Panc1 (cell line): ENCODE data around the gene GRIK1. TPM values are rescaled to one million over a fixed set of nuclear protein-coding genes. Genes with fewer than 3 reads are reported as not detected.

ENCODE experiments used
- ATAC-seq: fragments of 200-7000 bp; cut with Tn5 transposase; 2 replicates; pipeline ENCODE4 v1.9.1; 2020; ENCODE audit warnings: mild to moderate bottlenecking, moderate library complexity
- BruUV-seq: library from RNA; stranded (reverse); fragments of 400-500 nt; replicated peaks from 2 replicates; lab custom pipeline; 2021; lab: Mats Ljungman, UMichigan
- CTCF ChIA-PET: fragments of 300-600 bp; sonication (Branson Sonifier 250); formaldehyde crosslinking; loops from one replicate; lab custom pipeline; 2022; ENCODE audit warnings: antibody characterized with exemption; lab: Charles Lee
- POLR2A ChIA-PET: fragments of 300-600 bp; sonication (Branson Sonifier 250); formaldehyde crosslinking; loops from one replicate; lab custom pipeline; 2022; ENCODE audit warnings: antibody characterized with exemption; lab: Charles Lee
- DNase-seq: peaks from one replicate; pipeline ENCODE4 v3.0.0-alpha.2; 2010; ENCODE audit warnings: low read depth, low spot score
- H3K27ac ChIP-seq: 2 replicates; pipeline ENCODE4 v1.5.1; 2011; ENCODE audit warnings: mild to moderate bottlenecking, low read length, inconsistent platforms
- H3K27me3 ChIP-seq: fragments of 200-500 bp; sonication (Bioruptor generic); 2 replicates; pipeline ENCODE4 v1.6.0; 2014; ENCODE audit warnings: low read length, inconsistent platforms; ENCODE audit not compliant: control insufficient read depth, insufficient read depth
- H3K36me3 ChIP-seq: fragments of 200-500 bp; sonication (Bioruptor generic); 2 replicates; pipeline ENCODE4 v1.5.1; 2014; ENCODE audit warnings: inconsistent platforms, mild to moderate bottlenecking, low read length, moderate library complexity; ENCODE audit not compliant: control insufficient read depth, insufficient read depth
- H3K4me1 ChIP-seq: 2 replicates; pipeline ENCODE4 v1.5.1; 2011; ENCODE audit warnings: inconsistent platforms, mild to moderate bottlenecking, low read length, moderate library complexity; ENCODE audit not compliant: control insufficient read depth, insufficient read depth
- H3K4me3 ChIP-seq, 2 experiments: 2 replicates each; pipeline ENCODE4 v1.5.1; 2011 to 2012; ENCODE audit warnings: low read depth in 2 of 2, low read length in 2 of 2, mild to moderate bottlenecking in 2 of 2, inconsistent platforms in 1 of 2, moderate library complexity in 1 of 2
- H3K9me3 ChIP-seq: fragments of 200-500 bp; sonication (Bioruptor generic); 2 replicates; pipeline ENCODE4 v1.5.1; 2014; ENCODE audit warnings: low read depth, mild to moderate bottlenecking, inconsistent platforms, low read length, moderate library complexity; ENCODE audit not compliant: control insufficient read depth, insufficient read depth
- POLR2AphosphoS5 ChIP-seq: IDR thresholded peaks from 2 replicates; pipeline ENCODE4 v1.6.1; 2012; ENCODE audit warnings: mild to moderate bottlenecking, low read depth, low read length, moderate library complexity
- SIN3A ChIP-seq: IDR thresholded peaks from 2 replicates; pipeline ENCODE4 v1.6.1; 2012; ENCODE audit warnings: low read depth, mild to moderate bottlenecking, low read length, moderate library complexity, borderline replicate concordance; ENCODE audit not compliant: insufficient read depth
- TCF7L2 ChIP-seq: IDR thresholded peaks from 2 replicates; pipeline ENCODE4 v1.6.1; 2011; ENCODE audit warnings: mild to moderate bottlenecking, low read depth, low read length, inconsistent platforms
- in situ Hi-C: cut with HindIII; loops from 2 replicates; pipeline ENCODE4 v1.10.0; 2016; ENCODE audit warnings: low sequenced_read_pairs, low pct_unique_long_range_greater_than_20kb
- intact Hi-C: fragments of 100-400 bp; cut with micrococcal nuclease; formaldehyde crosslinking; loops from one replicate; pipeline ENCODE4 v1.10.0; 2022; ENCODE audit not compliant: unreplicated experiment
- total RNA-seq: library from RNA; stranded (reverse); gene quantifications from one replicate; pipeline ENCODE4 v1.2.1, GENCODE V29; 2021; ENCODE audit not compliant: unreplicated experiment
- TF ChIP-seq, protein P1 (sequence below): fragments of 450-650 bp; IDR thresholded peaks from 2 replicates; pipeline ENCODE4 v1.5.1; 2017; ENCODE audit warnings: mild to moderate bottlenecking
- TF ChIP-seq, protein P2 (sequence below), 2 experiments: IDR thresholded peaks; 2 replicates each; pipeline ENCODE4 v1.6.1; 2011 to 2012; ENCODE audit warnings: low read depth in 2 of 2, control low read depth in 1 of 2, low read length in 1 of 2, mild to moderate bottlenecking in 1 of 2, moderate library complexity in 1 of 2; ENCODE audit not compliant: insufficient read depth in 1 of 2

Gene GRIK1
- total RNA-seq, 1 experiment from 2014 or later: not detected

DNA sequence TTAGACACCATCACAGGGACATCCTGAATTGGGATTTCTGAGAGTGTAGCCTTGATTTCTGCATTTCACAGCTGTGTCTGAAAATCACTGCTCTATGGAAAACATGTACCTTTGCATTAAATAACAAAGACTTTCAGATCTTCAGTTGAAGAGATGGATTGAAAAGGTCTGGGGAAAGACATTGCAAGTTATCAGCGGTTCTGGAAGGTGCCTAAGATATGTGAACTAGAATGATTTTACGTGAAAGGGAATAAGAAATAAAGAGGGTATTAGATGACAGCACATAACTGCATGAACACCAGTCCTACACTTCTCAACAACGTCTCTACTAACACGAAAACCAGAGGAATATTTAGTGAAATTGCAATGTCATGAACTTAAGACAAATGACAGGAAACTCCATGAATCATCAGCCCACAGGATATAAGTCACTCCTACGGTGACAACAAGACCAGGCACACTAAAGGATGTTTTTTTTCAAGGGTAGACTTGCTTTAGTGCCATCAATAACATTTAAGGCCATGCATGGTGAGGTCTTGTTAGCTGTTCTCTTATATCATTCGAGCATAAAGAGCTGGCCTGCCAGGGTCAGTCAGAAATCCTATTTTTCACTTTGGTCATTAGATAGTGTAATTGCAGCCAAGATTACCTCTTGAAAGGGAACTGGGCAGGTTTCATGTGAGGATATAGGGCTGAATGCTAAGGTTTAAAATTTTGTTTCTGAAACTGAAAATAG lies 283.1 kb downstream of the GRIK1 start:
- TF ChIP-seq SIN3A: no peak
- BruUV-seq: no TSS peak
- in situ Hi-C loops: no loop called here
- CTCF ChIA-PET: no interaction called here
- Histone ChIP-seq H3K36me3 (no peaks in the 10 kb centered on the region), H3K4me1 (no peaks in the 10 kb centered on the region), H3K27ac (no peak overlapping the region), H3K9me3 (no peaks in the 10 kb centered on the region), H3K4me3 (no peak overlapping the region), H3K27me3 (no peaks in the 10 kb centered on the region)
- POLR2A ChIA-PET: no interaction called here
- DNase-seq: peak; percentile 36
- no peak for ATAC-seq
- intact Hi-C loops: no loop called here

DNA sequence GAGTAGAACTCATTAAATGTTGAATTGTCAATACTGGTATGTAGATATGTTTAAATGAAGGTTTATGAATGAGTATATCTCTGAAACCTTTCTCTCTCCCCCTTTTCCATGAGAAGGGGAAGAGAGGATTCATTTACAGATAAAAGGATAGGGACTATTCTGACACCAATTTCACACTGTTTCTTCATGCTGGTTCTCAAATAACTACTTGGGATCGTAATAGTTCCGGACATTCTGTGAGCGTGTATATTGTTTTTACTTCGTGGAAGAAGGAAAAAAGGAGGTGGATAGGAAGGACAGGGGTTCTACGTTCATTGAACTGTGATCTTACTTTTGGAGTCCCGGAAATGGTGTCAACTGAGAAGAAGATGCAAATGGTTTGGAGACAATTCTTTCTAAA lies 284.2 kb downstream of the GRIK1 start:
- no peak for ATAC-seq
- BruUV-seq: no TSS peak
- Histone ChIP-seq H3K4me3 (no peak overlapping the region), H3K27me3 (no peaks in the 10 kb centered on the region), H3K9me3 (no peaks in the 10 kb centered on the region), H3K4me1 (no peaks in the 10 kb centered on the region), H3K27ac (no peak overlapping the region), H3K36me3 (no peaks in the 10 kb centered on the region)
- CTCF ChIA-PET: no interaction called here
- POLR2A ChIA-PET: no interaction called here
- DNase-seq: no peak
- intact Hi-C loops: no loop called here
- in situ Hi-C loops: no loop called here
- TF ChIP-seq SIN3A: no peak
- TF ChIP-seq, protein P1, sequence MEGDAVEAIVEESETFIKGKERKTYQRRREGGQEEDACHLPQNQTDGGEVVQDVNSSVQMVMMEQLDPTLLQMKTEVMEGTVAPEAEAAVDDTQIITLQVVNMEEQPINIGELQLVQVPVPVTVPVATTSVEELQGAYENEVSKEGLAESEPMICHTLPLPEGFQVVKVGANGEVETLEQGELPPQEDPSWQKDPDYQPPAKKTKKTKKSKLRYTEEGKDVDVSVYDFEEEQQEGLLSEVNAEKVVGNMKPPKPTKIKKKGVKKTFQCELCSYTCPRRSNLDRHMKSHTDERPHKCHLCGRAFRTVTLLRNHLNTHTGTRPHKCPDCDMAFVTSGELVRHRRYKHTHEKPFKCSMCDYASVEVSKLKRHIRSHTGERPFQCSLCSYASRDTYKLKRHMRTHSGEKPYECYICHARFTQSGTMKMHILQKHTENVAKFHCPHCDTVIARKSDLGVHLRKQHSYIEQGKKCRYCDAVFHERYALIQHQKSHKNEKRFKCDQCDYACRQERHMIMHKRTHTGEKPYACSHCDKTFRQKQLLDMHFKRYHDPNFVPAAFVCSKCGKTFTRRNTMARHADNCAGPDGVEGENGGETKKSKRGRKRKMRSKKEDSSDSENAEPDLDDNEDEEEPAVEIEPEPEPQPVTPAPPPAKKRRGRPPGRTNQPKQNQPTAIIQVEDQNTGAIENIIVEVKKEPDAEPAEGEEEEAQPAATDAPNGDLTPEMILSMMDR: no peak
- TF ChIP-seq POLR2AphosphoS5: no peak
- TF ChIP-seq, protein P2, sequence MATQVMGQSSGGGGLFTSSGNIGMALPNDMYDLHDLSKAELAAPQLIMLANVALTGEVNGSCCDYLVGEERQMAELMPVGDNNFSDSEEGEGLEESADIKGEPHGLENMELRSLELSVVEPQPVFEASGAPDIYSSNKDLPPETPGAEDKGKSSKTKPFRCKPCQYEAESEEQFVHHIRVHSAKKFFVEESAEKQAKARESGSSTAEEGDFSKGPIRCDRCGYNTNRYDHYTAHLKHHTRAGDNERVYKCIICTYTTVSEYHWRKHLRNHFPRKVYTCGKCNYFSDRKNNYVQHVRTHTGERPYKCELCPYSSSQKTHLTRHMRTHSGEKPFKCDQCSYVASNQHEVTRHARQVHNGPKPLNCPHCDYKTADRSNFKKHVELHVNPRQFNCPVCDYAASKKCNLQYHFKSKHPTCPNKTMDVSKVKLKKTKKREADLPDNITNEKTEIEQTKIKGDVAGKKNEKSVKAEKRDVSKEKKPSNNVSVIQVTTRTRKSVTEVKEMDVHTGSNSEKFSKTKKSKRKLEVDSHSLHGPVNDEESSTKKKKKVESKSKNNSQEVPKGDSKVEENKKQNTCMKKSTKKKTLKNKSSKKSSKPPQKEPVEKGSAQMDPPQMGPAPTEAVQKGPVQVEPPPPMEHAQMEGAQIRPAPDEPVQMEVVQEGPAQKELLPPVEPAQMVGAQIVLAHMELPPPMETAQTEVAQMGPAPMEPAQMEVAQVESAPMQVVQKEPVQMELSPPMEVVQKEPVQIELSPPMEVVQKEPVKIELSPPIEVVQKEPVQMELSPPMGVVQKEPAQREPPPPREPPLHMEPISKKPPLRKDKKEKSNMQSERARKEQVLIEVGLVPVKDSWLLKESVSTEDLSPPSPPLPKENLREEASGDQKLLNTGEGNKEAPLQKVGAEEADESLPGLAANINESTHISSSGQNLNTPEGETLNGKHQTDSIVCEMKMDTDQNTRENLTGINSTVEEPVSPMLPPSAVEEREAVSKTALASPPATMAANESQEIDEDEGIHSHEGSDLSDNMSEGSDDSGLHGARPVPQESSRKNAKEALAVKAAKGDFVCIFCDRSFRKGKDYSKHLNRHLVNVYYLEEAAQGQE (IDR thresholded peaks at IDR 0.05; ENCODE audit: insufficient read depth in 1 of 2, low read depth in 2 of 2, low read length in 1 of 2): no peak
- TF ChIP-seq TCF7L2: no peak

DNA sequence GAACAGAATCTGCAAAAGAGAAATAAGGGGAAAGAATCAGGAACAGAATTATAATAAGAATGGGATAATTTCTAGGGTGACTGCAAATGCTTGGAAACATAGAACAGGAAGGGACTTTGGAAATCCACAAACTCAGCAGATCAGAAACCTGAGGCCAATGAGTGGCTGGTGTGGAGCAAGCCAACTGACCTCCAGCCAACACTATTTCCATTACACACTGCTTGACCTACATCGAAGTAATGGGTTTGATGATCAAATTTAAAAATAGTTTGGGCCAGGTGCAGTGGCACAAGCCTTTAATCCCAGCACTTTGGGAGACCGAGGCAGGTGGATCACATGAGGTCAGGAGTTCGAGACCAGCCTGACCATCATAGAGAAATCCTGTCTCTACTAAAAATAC lies 284.9 kb downstream of the GRIK1 start:
- no peaks in the 10 kb centered on the region for H3K36me3 ChIP-seq
- DNase-seq (no peak), ATAC-seq (no peak)
- ChIA-PET CTCF (no interaction called here), POLR2A (no interaction called here)
- H3K27me3 ChIP-seq: no peaks in the 10 kb centered on the region
- BruUV-seq: no TSS peak
- in situ Hi-C loops (no loop called here), intact Hi-C loops (no loop called here)
- no peaks in the 10 kb centered on the region for H3K4me1 ChIP-seq
- H3K9me3 ChIP-seq: no peaks in the 10 kb centered on the region
- H3K27ac ChIP-seq: no peak overlapping the region
- TF ChIP-seq POLR2AphosphoS5: no peak
- TF ChIP-seq TCF7L2: no peak
- TF ChIP-seq, protein P1: no peak
- TF ChIP-seq, protein P2 (IDR thresholded peaks at IDR 0.05; ENCODE audit: insufficient read depth in 1 of 2, low read depth in 2 of 2, low read length in 1 of 2): no peak
- no peak for TF ChIP-seq SIN3A
- no peak overlapping the region for H3K4me3 ChIP-seq
